HCT116 (cell line): ENCODE data around the gene DLG2. TPM values are rescaled to one million over a fixed set of nuclear protein-coding genes. Genes with fewer than 3 reads are reported as not detected.

Source experiments
- ATAC-seq: fragments of 200-7000 bp; cut with Tn5 transposase; 2 replicates; pipeline ENCODE4 v1.9.1; 2020; ENCODE audit warnings: mild to moderate bottlenecking, moderate library complexity
- BruUV-seq: library from RNA; stranded (reverse); fragments of 400-500 nt; replicated peaks from 2 replicates; lab custom pipeline; 2021; lab: Mats Ljungman, UMichigan
- CTCF ChIA-PET: fragments of 300-600 bp; sonication (Branson Sonifier 250); formaldehyde crosslinking; loops from one replicate; lab custom pipeline; 2021; ENCODE audit warnings: antibody characterized with exemption; lab: Charles Lee
- POLR2A ChIA-PET: fragments of 300-600, 350-600 bp; sonication (Branson Sonifier 250); formaldehyde crosslinking; loops from one replicate; lab custom pipeline; 2021; ENCODE audit warnings: antibody characterized with exemption; lab: Charles Lee
- RAD21 ChIA-PET, 2 experiments: fragments of 300-600 bp; sonication (Branson Sonifier 250); formaldehyde crosslinking; loops; one replicate each; lab custom pipeline; 2023; ENCODE audit warnings: low total read pairs in 2 of 2; ENCODE audit not compliant: uncharacterized antibody in 2 of 2, unreplicated experiment in 2 of 2, low non-redundant PET in 1 of 2; lab: Charles Lee
- DNase-seq: peaks from one replicate; pipeline ENCODE4 v3.0.0-alpha.2; 2010; ENCODE audit warnings: low read depth, low spot score
- H2AFZ ChIP-seq: fragments of 200-600 bp; shearing (Covaris generic), sonication (generic); 2 replicates; pipeline ENCODE4 v1.6.1; 2017; ENCODE audit warnings: low read depth, mixed run types, mixed read lengths, antibody characterized with exemption, low read length; ENCODE audit not compliant: poor library complexity, severe bottlenecking
- H3K27ac ChIP-seq: 2 replicates; pipeline ENCODE4 v1.5.1; 2012; ENCODE audit warnings: low read depth, low read length
- H3K27me3 ChIP-seq: fragments of 200-600 bp; sonication (generic); 2 replicates; pipeline ENCODE4 v1.6.1; 2016; ENCODE audit warnings: mixed run types, low read length, mixed read lengths; ENCODE audit not compliant: insufficient read depth
- H3K36me3 ChIP-seq, 2 experiments: fragments of 200-500 bp in 1 of 2; fragments of 200-600 bp in 1 of 2; sonication (Bioruptor generic) in 1 of 2; sonication (generic) in 1 of 2; 2 replicates each; pipeline versions ENCODE4 v1.5.1 to v1.6.1; 2014 to 2016; ENCODE audit warnings: low read length in 2 of 2, inconsistent platforms in 1 of 2, mixed read lengths in 1 of 2, mixed run types in 1 of 2; ENCODE audit not compliant: insufficient read depth in 2 of 2, control insufficient read depth in 1 of 2
- H3K4me1 ChIP-seq, 2 experiments: fragments of 200-600 bp in 1 of 2; sonication (generic) in 1 of 2; 2 replicates each; pipeline versions ENCODE4 v1.5.1 to v1.6.1; 2012 to 2017; ENCODE audit warnings: low read length in 2 of 2, inconsistent platforms in 1 of 2, mild to moderate bottlenecking in 1 of 2, mixed read lengths in 1 of 2, mixed run types in 1 of 2, moderate library complexity in 1 of 2; ENCODE audit not compliant: insufficient read depth in 2 of 2, control insufficient read depth in 1 of 2
- H3K4me2 ChIP-seq: fragments of 200-600 bp; sonication (generic); 2 replicates; pipeline ENCODE4 v1.6.1; 2017; ENCODE audit warnings: mixed run types, low read length, mixed read lengths
- H3K4me3 ChIP-seq, 2 experiments: fragments of 200-600 bp in 1 of 2; sonication (generic) in 1 of 2; replicated peaks in 1 of 2; 2 replicates each; pipeline ENCODE4 v1.5.1; 2011 to 2016; ENCODE audit warnings: low read length in 2 of 2, control low read depth in 1 of 2, low read depth in 1 of 2, mild to moderate bottlenecking in 1 of 2, mixed read lengths in 1 of 2, mixed run types in 1 of 2
- H3K79me2 ChIP-seq: fragments of 200-600 bp; sonication (generic); 2 replicates; pipeline ENCODE4 v1.6.1; 2017; ENCODE audit warnings: mild to moderate bottlenecking, mixed run types, low read length, moderate library complexity, mixed read lengths; ENCODE audit not compliant: insufficient read depth
- H3K9ac ChIP-seq: fragments of 200-600 bp; sonication (generic); 2 replicates; pipeline ENCODE4 v1.6.1; 2016; ENCODE audit warnings: low read length, mixed read lengths
- H3K9me2 ChIP-seq: fragments of 200-600 bp; sonication (generic), shearing (Covaris generic); 2 replicates; pipeline ENCODE4 v1.6.1; 2017; ENCODE audit warnings: mixed run types, mild to moderate bottlenecking, moderate library complexity; ENCODE audit not compliant: insufficient read depth
- H3K9me3 ChIP-seq, 2 experiments: fragments of 200-500 bp in 1 of 2; fragments of 200-600 bp in 1 of 2; sonication (Bioruptor generic) in 1 of 2; sonication (generic) in 1 of 2; 2 replicates each; pipeline ENCODE4 v1.6.1; 2014 to 2017; ENCODE audit warnings: low read length in 2 of 2, mixed read lengths in 2 of 2, inconsistent platforms in 1 of 2, low read depth in 1 of 2, mild to moderate bottlenecking in 1 of 2, mixed run types in 1 of 2, moderate library complexity in 1 of 2; ENCODE audit not compliant: control insufficient read depth in 1 of 2, insufficient read depth in 1 of 2
- H4K20me1 ChIP-seq: fragments of 200-600 bp; sonication (generic), shearing (Covaris generic); 2 replicates; pipeline ENCODE4 v1.6.1; 2017; ENCODE audit warnings: mixed run types, mild to moderate bottlenecking, moderate library complexity; ENCODE audit not compliant: insufficient read depth
- CTCF ChIP-seq, 3 experiments: fragments of 200-600 bp in 1 of 3; sonication (generic) in 1 of 3; IDR thresholded peaks in 2 of 3; conservative IDR thresholded peaks in 1 of 3; 2 replicates each; pipeline ENCODE4 v1.5.1; 2012 to 2017; ENCODE audit warnings: low read depth in 2 of 3, low read length in 2 of 3, antibody characterized with exemption in 1 of 3, borderline replicate concordance in 1 of 3, control low read depth in 1 of 3, mild to moderate bottlenecking in 1 of 3, mixed read lengths in 1 of 3, mixed run types in 1 of 3, moderate library complexity in 1 of 3; ENCODE audit not compliant: insufficient read depth in 1 of 3
- EGR1 ChIP-seq: IDR thresholded peaks from 2 replicates; pipeline ENCODE4 v1.6.1; 2012; ENCODE audit warnings: low read depth
- EZH2 ChIP-seq: fragments of 200-600 bp; sonication (generic); IDR thresholded peaks from 2 replicates; pipeline ENCODE4 v1.6.1; 2017; ENCODE audit warnings: antibody characterized with exemption, mixed run types
- EZH2phosphoT487 ChIP-seq: fragments of 200-600 bp; IDR thresholded peaks from 2 replicates; pipeline ENCODE4 v1.6.1; 2018; ENCODE audit warnings: antibody characterized with exemption, borderline replicate concordance
- FOSL1 ChIP-seq: IDR thresholded peaks from 2 replicates; pipeline ENCODE4 v1.6.1; 2012; ENCODE audit warnings: low read depth
- POLR2A ChIP-seq: IDR thresholded peaks from 2 replicates; pipeline ENCODE4 v1.7.0; 2011; ENCODE audit warnings: borderline replicate concordance; ENCODE audit not compliant: insufficient read depth, insufficient read length; ENCODE audit errors: extremely low read depth
- POLR2AphosphoS5 ChIP-seq: IDR thresholded peaks from 2 replicates; pipeline ENCODE4 v1.6.1; 2011; ENCODE audit warnings: mild to moderate bottlenecking, low read depth, low read length, moderate library complexity
- REST ChIP-seq: IDR thresholded peaks from 2 replicates; pipeline ENCODE4 v1.6.1; 2012; ENCODE audit warnings: low read depth
- SP1 ChIP-seq: IDR thresholded peaks from 2 replicates; pipeline ENCODE4 v1.6.1; 2012; ENCODE audit warnings: low read depth
- SRF ChIP-seq: IDR thresholded peaks from 2 replicates; pipeline ENCODE4 v1.6.1; 2012; ENCODE audit warnings: low read depth
- YY1 ChIP-seq: IDR thresholded peaks from 2 replicates; pipeline ENCODE4 v1.6.1; 2011; ENCODE audit warnings: low read length, low read depth, moderate library complexity, mild to moderate bottlenecking; ENCODE audit not compliant: insufficient replicate concordance; ENCODE audit errors: extremely low read depth
- ZBTB33 ChIP-seq: IDR thresholded peaks from 2 replicates; pipeline ENCODE4 v1.6.1; 2011; ENCODE audit warnings: mild to moderate bottlenecking, low read length, moderate library complexity; ENCODE audit not compliant: insufficient replicate concordance; ENCODE audit errors: extremely low read depth
- ZFX ChIP-seq: fragments of 450-650 bp; IDR thresholded peaks from 2 replicates; pipeline ENCODE4 v1.6.1; 2017
- ZNF274 ChIP-seq: fragments of 200-500 bp; sonication (Bioruptor generic); IDR thresholded peaks from 2 replicates; pipeline ENCODE4 v1.6.1; 2014; ENCODE audit warnings: mild to moderate bottlenecking, low read depth, low read length, inconsistent platforms
- intact Hi-C: fragments of 100-400 bp; cut with micrococcal nuclease; formaldehyde crosslinking; loops from 2 replicates; pipeline ENCODE4 v1.10.0; 2022
- total RNA-seq: library from RNA; stranded (reverse); gene quantifications from one replicate; pipeline ENCODE4 v1.2.1, GENCODE V29; 2021; ENCODE audit not compliant: unreplicated experiment

Gene DLG2
- total RNA-seq, 1 experiment from 2014 or later = 2.4 TPM

GRCh38 chr11:84452211-84452610 lies 1174.9 kb downstream of the DLG2 start:
- H3K36me3 ChIP-seq = no peaks in the 10 kb centered on the region
- BruUV-seq = no TSS peak
- no peak overlapping the region for H2AFZ ChIP-seq
- H4K20me1 ChIP-seq = no peaks in the 10 kb centered on the region
- no peak for TF ChIP-seq CTCF (IDR thresholded peaks at IDR 0.05 in 2 of 3, conservative IDR thresholded peaks at IDR 0.05 in 1 of 3; ENCODE audit: borderline replicate concordance in 1 of 3, insufficient read depth in 1 of 3, low read depth in 2 of 3, low read length in 2 of 3)
- no peak for TF ChIP-seq ZBTB33
- TF ChIP-seq REST = no peak
- TF ChIP-seq FOSL1 = no peak
- no peak for TF ChIP-seq ZNF274
- no peak for TF ChIP-seq ZFX
- TF ChIP-seq YY1 = no peak
- TF ChIP-seq EZH2 = no peak
- TF ChIP-seq EZH2phosphoT487 = no peak
- no peak for TF ChIP-seq SRF
- no peak for TF ChIP-seq EGR1
- no peak for TF ChIP-seq POLR2AphosphoS5
- TF ChIP-seq SP1 = no peak
- TF ChIP-seq POLR2A = no peak
- ATAC-seq = no peak
- no peaks in the 10 kb centered on the region for H3K4me1 ChIP-seq
- no peak overlapping the region for H3K4me2 ChIP-seq
- CTCF ChIA-PET = no interaction called here
- no peak overlapping the region for H3K9ac ChIP-seq
- no peak for DNase-seq
- no peak overlapping the region for H3K4me3 ChIP-seq
- H3K79me2 ChIP-seq = no peaks in the 10 kb centered on the region
- H3K9me2 ChIP-seq = no peaks in the 10 kb centered on the region
- RAD21 ChIA-PET = no interaction called here
- H3K27me3 ChIP-seq = no peaks in the 10 kb centered on the region
- intact Hi-C loops = loop anchor here (5.0 kb wide), 1 partner anchor 135 kb away; no protein-coding TSS in a partner anchor
- POLR2A ChIA-PET = no interaction called here
- H3K27ac ChIP-seq = no peak overlapping the region
- no peaks in the 10 kb centered on the region for H3K9me3 ChIP-seq
